Stimulated activated CD8-positive, alpha-beta memory T cell treated with anti-CD3 and anti-CD28 coated beads, Interleukin-15, amount 100 ng/mL, for 1 hour (primary cell): ENCODE measurements around the gene SDF4.

Experiments used
- DNase-seq: peaks from one replicate; pipeline ENCODE4 v3.0.0-alpha.2; 2020; ENCODE audit warnings: low read depth

Gene SDF4

DNA sequence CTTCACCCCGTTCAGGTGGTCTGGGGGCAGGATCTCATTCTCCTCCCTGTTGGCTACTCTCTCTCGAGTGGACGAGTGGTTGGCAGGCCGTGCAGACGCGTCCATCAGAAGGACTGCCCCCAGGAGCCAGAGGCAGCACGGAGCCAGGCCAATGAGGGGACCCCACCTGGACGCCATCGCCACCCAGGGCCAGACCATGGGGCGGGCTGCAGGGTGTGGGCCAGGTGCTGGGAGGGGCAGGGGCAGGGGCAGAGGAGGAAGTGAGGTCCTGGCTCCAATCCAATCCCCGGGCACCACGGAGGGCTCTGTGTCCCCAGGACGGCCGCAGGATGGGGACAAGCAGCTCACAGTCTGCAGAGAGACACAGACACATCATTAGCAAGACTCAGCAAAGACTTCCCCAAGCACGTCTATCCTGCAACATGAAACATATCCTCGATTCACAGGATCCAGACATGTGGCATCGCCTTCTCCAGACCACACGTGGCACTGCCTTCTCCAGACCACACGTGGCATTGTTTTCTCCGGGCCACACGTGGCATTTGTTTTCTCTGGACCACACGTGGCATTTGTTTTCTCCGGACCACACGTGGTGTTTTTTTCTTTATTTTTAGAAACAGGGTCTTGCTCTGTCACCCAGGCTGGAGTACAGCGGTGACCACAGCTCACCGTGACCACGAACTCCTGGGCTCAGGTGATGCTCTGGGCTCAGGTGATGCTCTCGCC lies 3.0 kb downstream of the SDF4 start:
- no peak for DNase-seq

- no peak for DNase-seq
Observed at GRCh38 chr1:1228187-1228586, 3.6 kb downstream of the SDF4 start.

DNA sequence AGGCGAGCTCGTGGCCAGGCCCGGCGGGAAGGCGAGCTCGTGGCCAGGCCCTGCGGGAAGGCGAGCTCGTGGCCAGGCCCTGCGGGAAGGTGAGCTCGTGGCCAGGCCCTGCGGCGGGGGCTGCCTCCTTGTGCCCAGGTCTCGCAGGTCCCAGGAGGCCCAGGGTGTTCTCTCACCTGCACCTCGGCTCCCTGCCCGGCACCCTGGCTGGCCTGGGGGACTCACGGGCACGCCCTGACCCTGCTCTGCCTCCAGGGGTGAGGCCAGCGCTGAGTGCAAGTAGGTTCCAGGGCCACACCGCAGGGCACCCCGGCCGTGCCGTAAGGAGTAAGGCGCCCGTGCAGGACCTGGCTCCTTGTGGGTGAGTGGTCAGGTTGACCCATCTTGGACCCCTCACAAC lies 4.4 kb downstream of the SDF4 start:
- DNase-seq = no peak

DNA sequence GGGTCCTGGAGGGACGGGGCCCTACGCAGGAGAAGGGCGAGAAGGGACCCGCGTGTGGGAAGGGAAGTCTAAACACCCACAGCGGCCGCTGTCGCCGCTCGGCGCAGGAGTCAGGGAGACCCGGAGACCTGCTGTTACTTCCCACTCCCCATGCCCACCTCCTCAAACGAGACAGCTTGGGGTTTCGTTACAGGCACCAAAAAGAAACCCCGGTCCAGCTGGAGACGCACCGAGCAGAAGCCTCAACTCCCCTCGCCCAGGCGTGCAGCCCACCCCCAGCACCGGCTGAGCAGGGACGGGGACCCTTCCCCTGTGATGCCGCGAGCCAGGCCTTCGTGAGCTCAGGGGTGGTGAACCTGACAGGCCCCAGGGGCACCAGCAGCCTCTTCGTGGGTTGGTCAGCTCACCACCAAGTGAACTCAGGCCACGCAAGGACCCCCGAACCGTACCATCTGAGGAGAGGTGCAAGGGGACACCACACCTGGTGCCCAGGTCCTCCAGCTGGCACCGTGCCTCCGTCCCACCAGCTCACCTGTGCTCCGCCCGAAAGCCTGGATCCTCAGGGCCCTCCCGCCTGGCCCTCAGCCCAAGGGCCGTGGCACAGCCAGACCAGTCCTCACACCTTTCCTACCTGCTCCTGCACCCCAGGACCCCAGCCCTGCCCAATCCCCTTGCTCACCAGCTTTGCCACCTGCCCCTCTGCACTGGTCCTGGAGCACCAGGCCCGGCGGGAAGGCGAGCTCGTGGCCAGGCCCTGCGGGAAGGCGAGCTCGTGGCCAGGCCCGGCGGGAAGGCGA lies 5.0 kb downstream of the SDF4 start:
- no peak for DNase-seq

- no peak for DNase-seq
Observed at GRCh38 chr1:1225913-1226312, 5.9 kb downstream of the SDF4 start.

DNA sequence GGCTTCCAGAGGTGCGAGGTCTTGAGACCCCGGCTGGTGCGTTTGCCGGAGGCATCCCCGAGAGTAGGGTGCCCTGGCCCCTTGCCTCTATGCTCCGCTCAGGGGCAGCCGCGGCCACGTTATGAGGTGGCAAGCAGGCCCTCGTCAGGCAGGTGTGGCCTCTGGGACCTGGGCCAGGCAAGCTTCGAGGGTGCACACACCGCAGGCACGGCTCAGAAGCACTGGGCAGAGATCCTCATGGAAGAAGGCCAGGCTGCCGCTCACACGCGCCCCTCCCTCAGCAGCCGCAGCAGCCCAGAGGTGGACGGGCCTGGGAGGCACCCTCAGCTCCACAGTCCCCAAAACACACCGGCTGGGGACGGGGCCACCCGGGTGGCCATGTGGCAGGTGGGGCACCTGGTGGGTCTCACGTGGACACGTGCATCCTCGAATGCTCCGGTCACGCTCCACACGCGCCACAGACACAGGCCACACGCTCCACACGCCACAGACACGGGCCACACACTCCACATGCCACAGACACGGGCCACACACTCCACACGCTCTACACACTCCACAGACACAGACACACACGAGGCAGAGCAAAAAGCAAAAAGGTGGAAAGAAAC lies 6.5 kb downstream of the SDF4 start:
- DNase-seq = no peak

- no peak for DNase-seq
Observed at GRCh38 chr1:1223891-1224290, 7.9 kb downstream of the SDF4 start.

DNA sequence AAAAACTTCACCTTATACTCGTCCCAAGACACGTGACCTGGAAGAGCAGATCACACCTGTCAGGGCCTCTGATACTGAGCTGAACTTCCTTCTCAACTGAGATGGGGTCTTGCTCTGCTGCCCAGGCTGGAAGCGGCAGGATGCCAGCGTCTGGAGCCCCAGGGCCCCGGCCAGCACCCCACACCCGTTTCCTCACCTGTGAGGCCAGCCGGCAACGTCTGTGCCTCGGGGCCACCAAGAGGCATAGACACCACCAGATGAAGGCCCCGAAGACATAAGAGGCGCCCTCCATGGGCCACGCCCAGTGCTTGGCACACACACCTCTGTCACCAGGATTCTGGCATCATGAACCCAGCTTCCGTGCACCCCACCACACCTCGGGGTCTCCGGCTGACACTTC lies 8.5 kb downstream of the SDF4 start:
- DNase-seq = no peak

- DNase-seq = no peak
Observed at GRCh38 chr1:1222575-1223225, 9.1 kb downstream of the SDF4 start.

DNA sequence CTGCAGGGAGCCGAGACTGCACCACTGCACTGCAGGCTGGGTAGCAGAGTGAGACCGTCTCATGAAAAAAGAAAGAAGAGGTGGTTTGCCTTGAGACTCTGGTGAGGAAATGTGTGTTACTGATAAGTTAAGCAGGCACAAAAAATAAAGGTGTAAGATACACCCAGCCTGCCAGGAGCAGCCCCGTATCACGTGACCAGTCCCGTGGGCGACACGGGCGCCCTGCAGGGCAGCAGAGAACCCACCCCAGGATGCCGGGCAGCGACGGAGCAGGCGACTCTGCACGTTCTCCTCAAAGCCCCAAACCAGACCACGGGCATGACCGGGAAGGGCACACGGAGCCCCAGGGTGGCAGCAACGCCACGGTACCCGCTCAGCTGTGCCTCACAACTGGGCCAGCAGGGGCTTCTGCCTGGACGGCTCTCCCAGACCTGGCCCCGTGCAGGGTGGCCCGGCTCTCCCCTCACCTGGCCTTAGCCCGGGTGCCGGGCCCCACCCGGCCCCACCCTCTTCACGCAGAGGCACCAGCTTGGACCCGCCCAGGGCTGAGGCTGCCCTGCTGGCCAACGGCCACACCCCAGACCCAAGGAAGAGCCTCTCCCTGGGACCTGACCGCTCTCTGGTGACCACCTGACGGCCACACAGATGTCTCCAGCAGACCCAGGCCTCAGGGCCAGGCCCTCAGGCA lies 9.8 kb downstream of the SDF4 start:
- DNase-seq = no peak

- DNase-seq = no peak
Observed at GRCh38 chr1:1220197-1220596, 11.6 kb downstream of the SDF4 start.

DNA sequence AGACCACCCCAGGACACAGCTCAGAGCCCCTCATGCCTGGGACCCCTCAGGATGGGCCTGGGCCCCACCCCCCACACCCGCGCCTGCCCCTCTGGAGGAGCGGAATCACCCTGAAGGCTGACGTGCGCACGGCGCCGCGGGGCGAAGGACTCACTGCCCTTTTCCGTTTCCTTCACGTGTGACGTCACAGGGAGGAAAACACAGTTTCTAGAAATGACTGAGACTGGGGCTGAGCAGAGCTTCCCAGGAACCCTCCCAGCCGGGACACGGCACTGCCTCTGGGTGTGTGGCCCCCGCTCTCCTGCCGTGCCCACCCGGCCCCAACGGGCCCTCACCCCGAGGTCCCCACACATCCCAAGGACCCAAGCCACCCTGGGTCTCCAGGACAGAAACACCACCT lies 12.5 kb downstream of the SDF4 start:
- no peak for DNase-seq

DNA sequence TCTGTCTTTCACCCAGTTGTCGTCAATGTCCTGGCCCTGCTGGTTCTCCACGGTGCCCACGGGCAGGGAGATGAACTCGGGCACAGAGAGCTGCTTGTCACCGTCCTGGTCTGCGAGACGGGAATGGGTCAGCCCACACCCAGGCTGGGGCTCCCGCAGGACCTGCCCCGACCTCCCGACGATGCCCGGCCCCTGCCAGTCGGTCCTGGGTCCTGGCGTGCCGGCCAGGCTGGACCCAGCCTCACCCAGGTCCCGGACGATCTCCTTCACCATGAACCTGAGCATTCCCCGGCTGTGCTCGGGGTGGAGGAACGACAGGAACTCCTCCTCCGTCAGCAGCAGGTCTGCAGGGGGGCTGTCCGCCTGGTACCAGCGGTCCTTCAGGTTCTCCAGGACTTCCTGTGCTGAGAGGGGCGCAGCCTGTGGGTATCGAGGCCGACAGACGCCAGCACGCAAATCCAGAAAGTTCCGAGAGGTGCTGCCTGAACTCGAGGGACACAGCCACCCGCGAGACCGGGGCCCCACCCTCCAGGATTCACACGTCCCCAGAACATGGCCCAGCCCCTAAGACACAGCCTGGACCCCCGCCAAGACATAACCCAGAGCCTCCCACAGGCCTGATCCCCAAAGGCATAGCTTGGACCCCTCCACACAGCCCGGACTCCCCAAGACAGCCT lies 13.1 kb downstream of the SDF4 start:
- DNase-seq = no peak

DNA sequence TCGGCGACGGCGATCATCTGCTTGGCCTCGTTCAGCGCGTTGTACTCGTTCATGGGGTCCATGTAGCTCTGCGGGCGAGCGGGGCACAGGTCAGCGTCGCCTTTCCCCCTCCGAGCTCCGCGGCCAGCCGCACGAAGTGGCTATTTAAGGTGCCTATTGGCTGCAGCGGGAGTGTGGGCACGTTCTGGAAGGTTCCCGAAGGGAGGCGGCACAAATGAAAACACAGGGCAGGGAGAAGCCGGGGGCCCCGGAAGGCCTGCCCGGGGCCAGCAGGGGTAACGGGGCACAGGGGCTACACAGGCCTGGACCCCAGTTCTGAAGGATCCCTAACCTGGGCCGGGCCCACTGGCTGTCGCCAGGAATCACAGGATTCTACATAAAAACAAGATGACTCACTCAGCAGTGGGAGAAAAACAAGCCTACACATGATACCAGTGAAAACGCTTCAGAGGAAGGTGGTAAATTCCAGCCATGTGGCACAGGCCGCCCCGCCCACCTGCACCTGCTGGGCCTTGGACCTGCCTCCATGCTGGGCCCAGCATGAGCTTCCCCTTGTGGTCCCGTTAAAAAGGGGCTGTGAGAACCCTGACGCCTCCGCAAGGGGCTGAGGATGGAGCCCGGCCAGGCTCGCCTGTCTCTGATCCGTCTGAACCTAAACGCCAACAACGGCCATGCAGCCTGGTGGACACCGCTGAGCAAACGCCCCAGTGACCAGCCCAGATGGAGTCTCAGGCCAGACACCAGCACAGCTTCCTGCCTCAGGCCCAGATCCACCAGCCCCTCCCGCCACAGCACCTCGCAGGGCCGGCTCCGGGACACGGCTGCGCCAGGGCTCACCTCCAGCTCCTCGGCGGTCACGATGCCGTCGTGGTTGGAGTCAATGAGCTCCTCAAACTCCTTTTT lies 13.9 kb downstream of the SDF4 start:
- no peak for DNase-seq

- no peak for DNase-seq
Observed at GRCh38 chr1:1216770-1217620, 14.8 kb downstream of the SDF4 start.

GRCh38 chr1:1215881-1216605 lies 15.8 kb downstream of the SDF4 start:
- no peak for DNase-seq

DNA sequence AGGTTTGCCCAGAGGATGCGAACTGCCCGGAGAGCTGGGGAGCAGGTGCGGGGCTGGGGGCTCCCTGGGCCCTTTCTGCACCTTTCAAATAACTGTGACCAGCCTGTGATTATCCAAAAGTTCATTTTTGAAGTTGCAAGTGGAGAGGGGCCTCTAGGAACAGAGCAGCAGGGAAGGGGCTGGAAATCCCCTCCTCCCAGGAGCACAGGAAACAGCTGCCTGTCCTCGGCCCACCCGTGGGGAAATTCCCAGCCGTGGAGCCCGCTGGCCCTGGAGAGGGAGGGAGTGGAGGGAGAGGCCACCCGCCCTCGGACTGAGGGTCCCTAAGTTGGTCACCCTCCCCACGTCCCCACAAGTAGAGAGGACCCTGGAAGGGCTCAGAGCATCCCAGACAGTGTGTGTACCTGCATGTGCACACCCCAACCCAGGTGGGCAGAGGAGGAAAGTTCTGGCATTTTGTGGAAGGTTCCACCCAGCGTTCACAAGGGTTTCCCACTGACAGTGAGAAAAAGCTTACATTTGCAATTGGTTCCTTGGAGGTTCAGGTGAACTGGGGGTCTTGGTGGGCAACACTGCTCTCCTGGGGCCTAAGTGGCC lies 16.6 kb downstream of the SDF4 start:
- no peak for DNase-seq
